A549 (cell line): Measurements from ENCODE around the gene AFF1. TPM values are rescaled to one million over a fixed set of nuclear protein-coding genes. Genes with fewer than 3 reads are reported as not detected.

ENCODE experiments used
- ATAC-seq, 2 experiments: fragments of 200-7000 bp in 1 of 2; fragments of >200 bp in 1 of 2; cut with Nextera tagmentation in 1 of 2; cut with Tn5 transposase in 1 of 2; 3 replicates each; pipeline versions ENCODE4 v1.8.0 to v1.9.1; 2018 to 2020; ENCODE audit warnings: mild to moderate bottlenecking in 1 of 2, moderate library complexity in 1 of 2
- CTCF ChIA-PET: fragments of 300-600 bp; sonication (Branson Sonifier 250); formaldehyde crosslinking; extraction: SDS; loops from one replicate; lab custom pipeline; 2021; ENCODE audit warnings: antibody characterized with exemption, inconsistent platforms; lab: Yijun Ruan, JAX
- POLR2A ChIA-PET: fragments of 350-600 bp; formaldehyde crosslinking; extraction: SDS; loops from one replicate; lab custom pipeline; 2021; ENCODE audit warnings: antibody characterized with exemption, inconsistent platforms; lab: Yijun Ruan, JAX
- DNase-seq, 2 experiments: peaks; one replicate each; pipeline versions ENCODE4 v3.0.0 to v3.0.0-alpha.2; 2011 to 2016; ENCODE audit warnings: low read depth in 1 of 2, low spot score in 1 of 2
- FAIRE-seq: peaks from 2 replicates; lab custom pipeline; 2011; peaks lifted over from hg19 to GRCh38; lab: Jason Lieb, UNC
- H3K27ac ChIP-seq, 2 experiments: fragments of >200 bp; sonication (Bioruptor Twin); formaldehyde crosslinking; 3 replicates each; pipeline ENCODE4 v1.5.1; 2016 to 2017
- H3K4me1 ChIP-seq: fragments of >200 bp; sonication (Bioruptor Twin); formaldehyde crosslinking; 3 replicates; pipeline ENCODE4 v1.6.1; 2016
- H3K4me2 ChIP-seq: fragments of >200 bp; sonication (Bioruptor Twin); formaldehyde crosslinking; 3 replicates; pipeline ENCODE4 v1.6.1; 2016
- H3K4me3 ChIP-seq: fragments of >200 bp; sonication (Bioruptor Twin); formaldehyde crosslinking; 3 replicates; pipeline ENCODE4 v1.5.1; 2016
- H3K9me3 ChIP-seq: fragments of >200 bp; sonication (Bioruptor Twin); formaldehyde crosslinking; 3 replicates; pipeline ENCODE4 v1.6.1; 2016
- ESRRA ChIP-seq: fragments of 150-350 bp; IDR thresholded peaks from 2 replicates; pipeline ENCODE4 v1.6.1; 2014; ENCODE audit warnings: mild to moderate bottlenecking, low read length, borderline replicate concordance
- FOSL2 ChIP-seq, 2 experiments: fragments of 450-650 bp in 1 of 2; fragments of >200 bp in 1 of 2; sonication (Bioruptor Twin) in 1 of 2; formaldehyde crosslinking; IDR thresholded peaks; 2 replicates each; pipeline versions ENCODE4 v1.5.0 to v1.6.1; 2016 to 2020; ENCODE audit warnings: mild to moderate bottlenecking in 1 of 2, moderate library complexity in 1 of 2
- HEYL ChIP-seq: fragments of 250-450 bp; sonication (Bioruptor Pico); IDR thresholded peaks from 2 replicates; pipeline ENCODE4 v1.8.0; 2021; ENCODE audit warnings: mild to moderate bottlenecking, moderate library complexity
- HOXB13 ChIP-seq: fragments of 250-450 bp; sonication (Bioruptor Pico); IDR thresholded peaks from 2 replicates; pipeline ENCODE4 v1.5.0; 2020; ENCODE audit warnings: low read depth, mild to moderate bottlenecking, moderate library complexity
- JUN ChIP-seq, 2 experiments: fragments of >200 bp; sonication (Bioruptor Twin); formaldehyde crosslinking; IDR thresholded peaks; 2 replicates in 1 of 2; 3 replicates in 1 of 2; pipeline ENCODE4 v1.6.1; 2016 to 2017
- JUNB ChIP-seq: fragments of >200 bp; sonication (Bioruptor Twin); formaldehyde crosslinking; IDR thresholded peaks from 2 replicates; pipeline ENCODE4 v1.6.1; 2016
- MAFK ChIP-seq: fragments of 450-650 bp; IDR thresholded peaks from 2 replicates; pipeline ENCODE4 v1.6.1; 2014; ENCODE audit not compliant: partially characterized antibody
- NPAS2 ChIP-seq: fragments of 250-450 bp; sonication (Bioruptor Pico); IDR thresholded peaks from 2 replicates; pipeline ENCODE4 v1.8.0; 2022; ENCODE audit warnings: mild to moderate bottlenecking, moderate library complexity, borderline replicate concordance
- NR3C1 ChIP-seq: fragments of >200 bp; sonication (Bioruptor Twin); formaldehyde crosslinking; IDR thresholded peaks from 3 replicates; pipeline ENCODE4 v1.6.1; 2017
- PHF8 ChIP-seq: fragments of 200-600 bp; sonication (generic); IDR thresholded peaks from 2 replicates; pipeline ENCODE4 v1.6.1; 2016; ENCODE audit warnings: low read depth, mild to moderate bottlenecking, antibody characterized with exemption, moderate library complexity, borderline replicate concordance
- RFX5 ChIP-seq: fragments of 450-650 bp; IDR thresholded peaks from 2 replicates; pipeline ENCODE4 v1.7.1; 2014; ENCODE audit warnings: antibody characterized with exemption, mild to moderate bottlenecking, moderate library complexity
- SMC3 ChIP-seq: fragments of >200 bp; sonication (Bioruptor Twin); formaldehyde crosslinking; IDR thresholded peaks from 3 replicates; pipeline ENCODE4 v1.6.1; 2018; ENCODE audit warnings: inconsistent platforms
- SREBF2 ChIP-seq: fragments of 450-650 bp; IDR thresholded peaks from 2 replicates; pipeline ENCODE4 v1.6.1; 2014; ENCODE audit warnings: mild to moderate bottlenecking, moderate library complexity
- TP53 ChIP-seq: fragments of 250-450 bp; sonication (Bioruptor Pico); IDR thresholded peaks from 2 replicates; pipeline ENCODE4 v1.5.0; 2021; ENCODE audit warnings: mild to moderate bottlenecking, moderate library complexity
- ZFP36 ChIP-seq: fragments of 450-650 bp; IDR thresholded peaks from 2 replicates; pipeline ENCODE4 v1.6.1; 2014; ENCODE audit warnings: borderline replicate concordance; ENCODE audit not compliant: partially characterized antibody
- WGBS: methylation state at CpG from one replicate; pipeline ENCODE4 v1.1.6; 2017; ENCODE audit errors: missing lambda C conversion rate; 5-methylcytosine and 5-hydroxymethylcytosine counted together
- polyA plus RNA-seq, 4 experiments: library from polyadenylated mRNA; depleted of rRNA in 3 of 4; stranded (reverse); fragments of >200 nt; fragmentation: RNase III in 1 of 4; extraction: RNeasy Plus Mini Kit Qiagen cat#74134 plus additional on column Dnase treatment in 1 of 4; gene quantifications; 2 replicates in 3 of 4; 3 replicates in 1 of 4; pipeline ENCODE4 v1.2.3, GENCODE V29; 2011 to 2017
- TF ChIP-seq, protein P1 (sequence below): fragments of 150-350 bp; IDR thresholded peaks from 2 replicates; pipeline ENCODE4 v1.6.1; 2014; ENCODE audit warnings: low read depth, mild to moderate bottlenecking, low read length
- TF ChIP-seq, protein P2 (sequence below): fragments of >200 bp; sonication (Bioruptor Twin); formaldehyde crosslinking; IDR thresholded peaks from 3 replicates; pipeline ENCODE4 v1.5.1; 2016
- TF ChIP-seq, protein P3 (sequence below): IDR thresholded peaks from 2 replicates; pipeline ENCODE4 v1.6.1; 2012

The AFF1 gene
- polyA plus RNA-seq, 2 of the 4 experiments (the other 2 are of a cell fraction): 13.7 to 15.4 TPM

DNA sequence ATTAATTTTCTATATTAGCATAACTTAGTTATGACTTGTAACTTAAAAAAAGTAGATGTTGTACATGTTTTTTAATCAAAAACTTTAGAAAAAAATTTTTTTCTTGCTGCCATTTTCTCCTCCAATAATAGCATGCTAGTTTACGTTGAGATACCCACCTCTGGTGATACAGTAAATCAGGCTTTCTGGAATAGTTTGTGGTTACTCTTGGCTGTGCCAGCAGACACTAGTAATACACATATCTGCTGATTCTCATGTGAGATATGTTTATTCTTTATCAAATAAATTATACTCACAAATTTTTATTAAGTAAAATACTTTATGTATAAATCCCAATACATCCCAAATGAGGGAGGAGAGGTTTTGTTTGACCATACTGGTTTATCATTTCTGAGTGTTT, 168.3 kb downstream of the AFF1 start (continued):
- TF ChIP-seq RFX5: no peak

- 51% methylated on average over 2 of the region's 2 CpGs for WGBS
- POLR2A ChIA-PET: interaction anchor here (0.6 kb wide), 1 partner anchor 114 kb away, joined by 3 read pairs; no protein-coding TSS in a partner anchor
- no peaks in the 10 kb centered on the region for H3K9me3 ChIP-seq
- peak overlapping the region in 1 of 2 experiments; percentile 74; a peak in 3 of 6 replicates for H3K27ac ChIP-seq
- H3K4me2 ChIP-seq: peak overlapping the region; percentile 15
- DNase-seq (no peak), ATAC-seq (no peak), FAIRE-seq (no peak)
- H3K4me1 ChIP-seq: peaks cover 41% of the 10 kb centered on the region
- TF ChIP-seq, protein P1, sequence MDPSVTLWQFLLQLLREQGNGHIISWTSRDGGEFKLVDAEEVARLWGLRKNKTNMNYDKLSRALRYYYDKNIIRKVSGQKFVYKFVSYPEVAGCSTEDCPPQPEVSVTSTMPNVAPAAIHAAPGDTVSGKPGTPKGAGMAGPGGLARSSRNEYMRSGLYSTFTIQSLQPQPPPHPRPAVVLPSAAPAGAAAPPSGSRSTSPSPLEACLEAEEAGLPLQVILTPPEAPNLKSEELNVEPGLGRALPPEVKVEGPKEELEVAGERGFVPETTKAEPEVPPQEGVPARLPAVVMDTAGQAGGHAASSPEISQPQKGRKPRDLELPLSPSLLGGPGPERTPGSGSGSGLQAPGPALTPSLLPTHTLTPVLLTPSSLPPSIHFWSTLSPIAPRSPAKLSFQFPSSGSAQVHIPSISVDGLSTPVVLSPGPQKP: no peak
- TF ChIP-seq JUN (IDR thresholded peaks at IDR 0.05): no peak
- no peak for TF ChIP-seq TP53 (CRISPR knock-in tag)
- TF ChIP-seq PHF8: no peak
- no peak for TF ChIP-seq ZFP36
- no peak for TF ChIP-seq HOXB13 (CRISPR knock-in tag)
- TF ChIP-seq NR3C1: no peak
- TF ChIP-seq JUNB: no peak
- TF ChIP-seq, all 56 proteins: peak for 0
- no peak overlapping the region for H3K4me3 ChIP-seq
- CTCF ChIA-PET: interaction anchor here (2.4 kb wide), 1 partner anchor 10 kb away, joined by 9 read pairs; no protein-coding TSS in a partner anchor
Measured at GRCh38 chr4:87103691-87104187, 168.9 kb downstream of the AFF1 start.

GRCh38 chr4:87105101-87105845, 170.5 kb downstream of the AFF1 start:
- Histone ChIP-seq H3K4me2 (no peak overlapping the region), H3K9me3 (no peaks in the 10 kb centered on the region), H3K4me3 (no peak overlapping the region), H3K27ac (no peak overlapping the region), H3K4me1 (peaks cover 39% of the 10 kb centered on the region)
- WGBS: 89% methylated on average over 5 of the region's 5 CpGs
- ATAC-seq: no peak
- FAIRE-seq: no peak
- no peak for TF ChIP-seq SREBF2
- no peak for TF ChIP-seq MAFK
- no peak for TF ChIP-seq NPAS2 (CRISPR knock-in tag)
- TF ChIP-seq PHF8: no peak
- no peak for TF ChIP-seq ESRRA
- TF ChIP-seq FOSL2 (IDR thresholded peaks at IDR 0.05): no peak
- no peak for TF ChIP-seq FOSL2 (CRISPR knock-in tag; IDR thresholded peaks at IDR 0.05)
- no peak for TF ChIP-seq HEYL (CRISPR knock-in tag)
- no peak for TF ChIP-seq SMC3
- no peak for TF ChIP-seq JUN (IDR thresholded peaks at IDR 0.05)
- TF ChIP-seq, protein P2, sequence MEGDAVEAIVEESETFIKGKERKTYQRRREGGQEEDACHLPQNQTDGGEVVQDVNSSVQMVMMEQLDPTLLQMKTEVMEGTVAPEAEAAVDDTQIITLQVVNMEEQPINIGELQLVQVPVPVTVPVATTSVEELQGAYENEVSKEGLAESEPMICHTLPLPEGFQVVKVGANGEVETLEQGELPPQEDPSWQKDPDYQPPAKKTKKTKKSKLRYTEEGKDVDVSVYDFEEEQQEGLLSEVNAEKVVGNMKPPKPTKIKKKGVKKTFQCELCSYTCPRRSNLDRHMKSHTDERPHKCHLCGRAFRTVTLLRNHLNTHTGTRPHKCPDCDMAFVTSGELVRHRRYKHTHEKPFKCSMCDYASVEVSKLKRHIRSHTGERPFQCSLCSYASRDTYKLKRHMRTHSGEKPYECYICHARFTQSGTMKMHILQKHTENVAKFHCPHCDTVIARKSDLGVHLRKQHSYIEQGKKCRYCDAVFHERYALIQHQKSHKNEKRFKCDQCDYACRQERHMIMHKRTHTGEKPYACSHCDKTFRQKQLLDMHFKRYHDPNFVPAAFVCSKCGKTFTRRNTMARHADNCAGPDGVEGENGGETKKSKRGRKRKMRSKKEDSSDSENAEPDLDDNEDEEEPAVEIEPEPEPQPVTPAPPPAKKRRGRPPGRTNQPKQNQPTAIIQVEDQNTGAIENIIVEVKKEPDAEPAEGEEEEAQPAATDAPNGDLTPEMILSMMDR: no peak
- POLR2A ChIA-PET: no interaction called here
- no peak for DNase-seq
- CTCF ChIA-PET: interaction anchor here (2.1 to 2.2 kb wide), 2 partner anchors 12 to 183 kb away, joined by 6 to 9 read pairs; no protein-coding TSS in a partner anchor

GRCh38 chr4:87108142-87108546, 173.3 kb downstream of the AFF1 start:
- FAIRE-seq: no peak
- CTCF ChIA-PET: no interaction called here
- POLR2A ChIA-PET: no interaction called here
- peak overlapping the region in 1 of 2 experiments; percentile 57; a peak in 3 of 6 replicates for H3K27ac ChIP-seq
- H3K4me1 ChIP-seq: peaks cover 39% of the 10 kb centered on the region
- H3K4me2 ChIP-seq: peak overlapping the region; percentile 44
- 6% methylated on average over 5 of the region's 5 CpGs for WGBS
- DNase-seq: peak; percentile 18 to 27
- H3K9me3 ChIP-seq: no peaks in the 10 kb centered on the region
- ATAC-seq: peak; percentile 96 to 99
- no peak; the same call in 1 of the 2 replicates for TF ChIP-seq FOSL2 (IDR thresholded peaks at IDR 0.05)
- TF ChIP-seq FOSL2 (CRISPR knock-in tag; IDR thresholded peaks at IDR 0.05): peak; percentile 51
- TF ChIP-seq, protein P3, sequence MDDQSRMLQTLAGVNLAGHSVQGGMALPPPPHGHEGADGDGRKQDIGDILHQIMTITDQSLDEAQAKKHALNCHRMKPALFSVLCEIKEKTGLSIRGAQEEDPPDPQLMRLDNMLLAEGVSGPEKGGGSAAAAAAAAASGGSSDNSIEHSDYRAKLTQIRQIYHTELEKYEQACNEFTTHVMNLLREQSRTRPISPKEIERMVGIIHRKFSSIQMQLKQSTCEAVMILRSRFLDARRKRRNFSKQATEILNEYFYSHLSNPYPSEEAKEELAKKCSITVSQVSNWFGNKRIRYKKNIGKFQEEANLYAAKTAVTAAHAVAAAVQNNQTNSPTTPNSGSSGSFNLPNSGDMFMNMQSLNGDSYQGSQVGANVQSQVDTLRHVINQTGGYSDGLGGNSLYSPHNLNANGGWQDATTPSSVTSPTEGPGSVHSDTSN: no peak
- TF ChIP-seq MAFK: peak; percentile 86
- TF ChIP-seq, all 56 proteins: peak for 2
- no peak overlapping the region for H3K4me3 ChIP-seq
